ACC112 (cell line): ENCODE measurements around the gene PAQR8.

Source experiments
- H2AFZ ChIP-seq: fragments of 200-600 bp; sonication (generic); one replicate; pipeline ENCODE4 v1.6.0; 2017; ENCODE audit warnings: antibody characterized with exemption, low read length; ENCODE audit not compliant: unreplicated experiment
- H3K27ac ChIP-seq: fragments of 200-600 bp; sonication (generic); 2 replicates; pipeline ENCODE4 v1.5.1; 2014; ENCODE audit warnings: low read depth, mild to moderate bottlenecking, antibody characterized with exemption, low read length, moderate library complexity
- H3K27me3 ChIP-seq: fragments of 200-600 bp; sonication (generic); 2 replicates; pipeline ENCODE4 v1.6.1; 2014; ENCODE audit warnings: mild to moderate bottlenecking, antibody characterized with exemption, low read length, moderate library complexity, mixed read lengths; ENCODE audit not compliant: insufficient read depth
- H3K36me3 ChIP-seq: fragments of 200-600 bp; sonication (generic); 2 replicates; pipeline ENCODE4 v1.6.1; 2016; ENCODE audit warnings: mild to moderate bottlenecking, antibody characterized with exemption, low read length, moderate library complexity, mixed read lengths; ENCODE audit not compliant: insufficient read depth
- H3K4me1 ChIP-seq: fragments of 200-600 bp; sonication (generic); one replicate; pipeline ENCODE4 v1.6.1; 2016; ENCODE audit warnings: low read length, mixed read lengths; ENCODE audit not compliant: insufficient read depth, unreplicated experiment, control insufficient read depth
- H3K4me3 ChIP-seq: fragments of 200-600 bp; sonication (generic); 2 replicates; pipeline ENCODE4 v1.5.1; 2014; ENCODE audit warnings: mild to moderate bottlenecking, low read depth, low read length
- H3K79me2 ChIP-seq: fragments of 200-600 bp; sonication (generic); one replicate; pipeline ENCODE4 v1.6.0; 2016; ENCODE audit warnings: low read length; ENCODE audit not compliant: control insufficient read depth, unreplicated experiment, insufficient read depth

PAQR8 gene

GRCh38 chr6:52330470-52330869 is 31.5 kb upstream of the PAQR8 start:
- H2AFZ ChIP-seq, result no peak overlapping the region
- H3K4me1 ChIP-seq, result no peaks in the 10 kb centered on the region
- no peak overlapping the region for H3K4me3 ChIP-seq
- no peaks in the 10 kb centered on the region for H3K79me2 ChIP-seq
- no peaks in the 10 kb centered on the region for H3K36me3 ChIP-seq
- no peak overlapping the region for H3K27ac ChIP-seq
- no peaks in the 10 kb centered on the region for H3K27me3 ChIP-seq

GRCh38 chr6:52331793-52332457 is 30.0 kb upstream of the PAQR8 start:
- H2AFZ ChIP-seq, result no peak overlapping the region
- no peaks in the 10 kb centered on the region for H3K79me2 ChIP-seq
- H3K4me3 ChIP-seq, result no peak overlapping the region
- H3K4me1 ChIP-seq, result no peaks in the 10 kb centered on the region
- no peaks in the 10 kb centered on the region for H3K36me3 ChIP-seq
- H3K27ac ChIP-seq, result no peak overlapping the region
- no peaks in the 10 kb centered on the region for H3K27me3 ChIP-seq

- no peak overlapping the region for H2AFZ ChIP-seq
- H3K27me3 ChIP-seq, result no peaks in the 10 kb centered on the region
- H3K4me1 ChIP-seq, result peaks cover 3% of the 10 kb centered on the region
- no peaks in the 10 kb centered on the region for H3K79me2 ChIP-seq
- H3K27ac ChIP-seq, result no peak overlapping the region
- H3K4me3 ChIP-seq, result no peak overlapping the region
- no peaks in the 10 kb centered on the region for H3K36me3 ChIP-seq
Observed at GRCh38 chr6:52333840-52334200, 28.1 kb upstream of the PAQR8 start.

GRCh38 chr6:52335576-52335975 is 26.4 kb upstream of the PAQR8 start:
- no peak overlapping the region for H3K4me3 ChIP-seq
- H3K79me2 ChIP-seq, result no peaks in the 10 kb centered on the region
- no peak overlapping the region for H3K27ac ChIP-seq
- H2AFZ ChIP-seq, result no peak overlapping the region
- no peaks in the 10 kb centered on the region for H3K36me3 ChIP-seq
- peaks cover 3% of the 10 kb centered on the region for H3K4me1 ChIP-seq
- H3K27me3 ChIP-seq, result no peaks in the 10 kb centered on the region

- no peak overlapping the region for H3K27ac ChIP-seq
- H3K4me3 ChIP-seq, result no peak overlapping the region
- no peaks in the 10 kb centered on the region for H3K79me2 ChIP-seq
- no peaks in the 10 kb centered on the region for H3K27me3 ChIP-seq
- H3K4me1 ChIP-seq, result peaks cover 3% of the 10 kb centered on the region
- H2AFZ ChIP-seq, result no peak overlapping the region
- no peaks in the 10 kb centered on the region for H3K36me3 ChIP-seq
Observed at GRCh38 chr6:52336919-52337561, 24.9 kb upstream of the PAQR8 start.

- Histone ChIP-seq H3K36me3 (no peaks in the 10 kb centered on the region), H2AFZ (no peak overlapping the region), H3K4me1 (peaks cover 3% of the 10 kb centered on the region), H3K27ac (no peak overlapping the region), H3K79me2 (no peaks in the 10 kb centered on the region), H3K4me3 (no peak overlapping the region), H3K27me3 (no peaks in the 10 kb centered on the region)
Observed at GRCh38 chr6:52337633-52338290, 24.2 kb upstream of the PAQR8 start.

- Histone ChIP-seq H3K36me3 (no peaks in the 10 kb centered on the region), H3K79me2 (no peaks in the 10 kb centered on the region), H3K27me3 (no peaks in the 10 kb centered on the region), H3K27ac (no peak overlapping the region), H3K4me3 (no peak overlapping the region), H2AFZ (no peak overlapping the region), H3K4me1 (peaks cover 3% of the 10 kb centered on the region)
Observed at GRCh38 chr6:52340603-52340880, 21.4 kb upstream of the PAQR8 start.

- no peaks in the 10 kb centered on the region for H3K36me3 ChIP-seq
- no peak overlapping the region for H2AFZ ChIP-seq
- peaks cover 3% of the 10 kb centered on the region for H3K4me1 ChIP-seq
- H3K4me3 ChIP-seq, result no peak overlapping the region
- H3K27me3 ChIP-seq, result no peaks in the 10 kb centered on the region
- H3K27ac ChIP-seq, result no peak overlapping the region
- no peaks in the 10 kb centered on the region for H3K79me2 ChIP-seq
Observed at GRCh38 chr6:52341561-52342260, 20.2 kb upstream of the PAQR8 start.

GRCh38 chr6:52345311-52345710 is 16.6 kb upstream of the PAQR8 start:
- H3K36me3 ChIP-seq, result no peaks in the 10 kb centered on the region
- no peaks in the 10 kb centered on the region for H3K79me2 ChIP-seq
- H3K27me3 ChIP-seq, result no peaks in the 10 kb centered on the region
- no peak overlapping the region for H2AFZ ChIP-seq
- H3K27ac ChIP-seq, result no peak overlapping the region
- H3K4me3 ChIP-seq, result no peak overlapping the region
- no peaks in the 10 kb centered on the region for H3K4me1 ChIP-seq

- H3K4me3 ChIP-seq, result no peak overlapping the region
- H3K79me2 ChIP-seq, result no peaks in the 10 kb centered on the region
- H2AFZ ChIP-seq, result no peak overlapping the region
- H3K27me3 ChIP-seq, result no peaks in the 10 kb centered on the region
- H3K27ac ChIP-seq, result no peak overlapping the region
- H3K4me1 ChIP-seq, result peaks cover under 1% of the 10 kb centered on the region
- H3K36me3 ChIP-seq, result no peaks in the 10 kb centered on the region
Observed at GRCh38 chr6:52346503-52346902, 15.4 kb upstream of the PAQR8 start.

- Histone ChIP-seq H3K79me2 (no peaks in the 10 kb centered on the region), H3K4me3 (no peak overlapping the region), H2AFZ (no peak overlapping the region), H3K4me1 (peaks cover 10% of the 10 kb centered on the region), H3K27ac (no peak overlapping the region), H3K36me3 (no peaks in the 10 kb centered on the region), H3K27me3 (no peaks in the 10 kb centered on the region)
Observed at GRCh38 chr6:52347818-52348217, 14.1 kb upstream of the PAQR8 start.
